ENCODE measurements around the gene IQCK.
"Not testable (repeated sequence)": the region's sequence is repeated elsewhere in the genome, so short reads cannot be mapped to it uniquely, and the experiment has no call there.

The IQCK gene

GRCh38 chr16:19717741-19718623, at the start of gene IQCK, which contains the start of gene KNOP1:
Gene IQCK, plus strand, starts transcription at chr16:19718271. Its CDS starts 36 bp downstream, at chr16:19718307.
Gene KNOP1, minus strand, starts transcription at chr16:19718227. Its CDS starts 3,192 bp downstream, at chr16:19715035.
- DNase-seq (ENCODE audit: low read depth) = peak; percentile 88

DNA sequence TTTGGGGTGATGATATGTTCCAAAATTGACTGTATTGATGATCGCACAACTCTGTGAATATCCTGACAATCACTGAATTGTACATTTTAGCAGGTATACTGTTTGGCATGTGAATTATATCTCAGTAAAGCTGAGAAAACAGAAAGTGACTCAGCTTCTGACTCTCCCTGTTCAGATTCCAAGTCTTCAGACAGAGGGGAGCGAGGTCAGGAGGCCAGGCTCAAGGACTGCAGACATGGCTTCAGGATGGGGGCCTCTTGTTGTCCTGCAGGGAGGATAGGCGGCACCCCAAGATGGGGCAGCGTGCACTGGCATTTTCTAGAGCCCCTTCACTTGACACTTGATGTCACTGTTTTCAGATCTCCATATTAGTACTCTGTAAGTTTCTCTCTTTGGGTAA, 45.7 kb upstream of the IQCK start:
- DNase-seq (ENCODE audit: low read depth) = no peak

DNA sequence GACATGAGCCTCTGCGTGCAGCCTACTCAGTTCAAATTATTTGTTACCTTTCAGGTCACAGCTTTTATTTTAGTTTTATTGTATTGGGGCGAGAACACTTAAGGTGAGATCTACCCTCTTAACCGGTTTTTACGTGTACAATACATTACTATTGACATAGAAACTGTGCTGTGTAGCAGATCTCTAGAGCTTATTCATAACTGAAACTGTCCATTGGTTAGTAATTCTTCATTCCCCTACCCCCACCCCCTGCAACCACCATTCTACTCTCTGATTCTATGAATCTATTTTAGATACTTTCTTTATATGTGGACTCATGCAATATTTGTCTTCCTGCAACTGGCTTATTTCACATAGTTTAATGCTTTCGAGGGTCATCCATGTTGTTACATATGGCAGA, 43.6 kb upstream of the IQCK start:
- no peak for DNase-seq (ENCODE audit: low read depth)

GRCh38 chr16:19677402-19677801, 40.7 kb upstream of the IQCK start:
- DNase-seq (ENCODE audit: low read depth) = no peak

- no peak for DNase-seq (ENCODE audit: low read depth)
These were observed 39.3 kb upstream of the IQCK start for GRCh38 chr16:19678804-19679203.

GRCh38 chr16:19679281-19679680, 38.8 kb upstream of the IQCK start:
- not testable (repeated sequence) for DNase-seq (ENCODE audit: low read depth)

DNA sequence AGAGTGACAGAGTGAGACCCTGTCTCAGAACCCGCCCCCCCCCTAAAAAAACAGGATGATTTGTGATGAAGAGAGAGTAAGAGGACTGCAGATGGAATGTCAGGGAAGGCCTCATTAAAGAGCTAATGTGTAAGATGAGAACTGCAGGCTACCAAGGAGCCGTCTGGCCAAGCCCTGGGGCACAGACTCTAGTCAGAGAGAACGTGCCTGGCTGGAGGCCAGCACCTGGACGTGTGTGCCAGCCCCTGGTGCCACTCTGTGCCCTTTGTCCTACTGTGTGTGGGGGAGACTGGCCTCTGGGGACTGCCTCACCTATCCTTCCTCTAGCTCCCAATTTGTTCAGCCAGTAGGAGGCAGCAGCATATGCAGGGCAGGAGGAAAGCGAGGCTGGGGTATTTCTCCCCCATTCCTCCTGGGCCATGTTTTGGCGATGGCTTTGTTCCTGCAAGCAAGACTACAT, 37.2 kb upstream of the IQCK start:
- no peak for DNase-seq (ENCODE audit: low read depth)

DNA sequence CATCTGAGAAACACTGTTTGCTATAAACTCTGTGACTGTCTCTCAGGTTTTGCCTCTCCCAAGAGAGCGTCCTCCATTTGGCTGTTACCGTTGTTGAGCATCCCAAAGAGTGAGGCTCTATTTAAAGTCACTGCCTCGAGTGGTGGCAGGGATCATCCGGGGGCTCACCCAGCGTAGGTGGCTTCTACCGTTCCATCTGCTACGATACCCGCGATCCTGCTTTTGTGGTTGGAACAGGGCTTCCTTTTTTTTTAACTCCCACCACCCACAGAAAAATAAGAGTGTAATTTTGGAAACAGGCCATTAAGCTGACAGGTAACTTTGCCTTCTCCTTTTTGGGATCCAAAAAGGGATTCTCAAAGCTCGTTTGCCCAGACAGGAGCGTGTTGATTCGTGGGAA, 36.4 kb upstream of the IQCK start:
- DNase-seq (ENCODE audit: low read depth) = no peak

DNA sequence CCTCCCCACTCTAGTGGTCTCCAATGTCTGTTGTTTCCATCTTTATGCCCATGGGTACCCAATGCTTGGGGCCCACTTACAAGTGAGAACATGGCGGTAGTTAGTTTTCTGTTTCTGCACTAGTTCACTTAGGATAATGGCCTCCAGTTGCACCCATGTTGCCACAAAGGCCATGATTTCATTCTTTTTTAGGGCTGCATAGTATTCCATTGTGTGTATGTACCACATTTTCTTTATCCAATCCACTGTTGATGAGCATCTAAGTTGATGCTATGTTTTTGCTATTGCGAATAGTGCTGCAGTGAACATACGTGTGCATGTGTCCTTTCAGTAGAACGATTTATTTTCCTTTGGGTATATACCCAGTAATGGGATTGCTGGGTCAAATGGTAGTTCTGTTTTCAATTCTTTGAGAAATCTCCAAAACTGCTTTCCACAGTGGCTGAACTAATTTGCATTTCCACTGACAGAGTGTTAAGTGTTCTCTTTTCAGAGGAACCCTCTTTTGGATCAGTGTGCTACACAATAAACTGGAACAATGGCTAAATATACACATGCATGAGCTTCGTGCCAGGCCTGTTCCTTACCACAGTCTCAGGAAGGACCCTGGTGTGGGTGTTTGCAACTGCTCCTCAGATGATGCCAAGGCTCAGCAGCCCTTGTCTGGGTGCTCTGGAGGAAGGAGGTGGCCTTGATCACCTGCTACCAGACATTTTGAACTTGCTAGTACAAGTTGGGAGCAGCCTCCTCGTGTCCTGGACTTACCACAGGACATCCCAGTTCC, 34.4 kb upstream of the IQCK start:
- no peak for DNase-seq (ENCODE audit: low read depth)

GRCh38 chr16:19685176-19685575, 32.9 kb upstream of the IQCK start:
- no peak for DNase-seq (ENCODE audit: low read depth)

GRCh38 chr16:19687279-19687678, 30.8 kb upstream of the IQCK start:
- no peak for DNase-seq (ENCODE audit: low read depth)

DNA sequence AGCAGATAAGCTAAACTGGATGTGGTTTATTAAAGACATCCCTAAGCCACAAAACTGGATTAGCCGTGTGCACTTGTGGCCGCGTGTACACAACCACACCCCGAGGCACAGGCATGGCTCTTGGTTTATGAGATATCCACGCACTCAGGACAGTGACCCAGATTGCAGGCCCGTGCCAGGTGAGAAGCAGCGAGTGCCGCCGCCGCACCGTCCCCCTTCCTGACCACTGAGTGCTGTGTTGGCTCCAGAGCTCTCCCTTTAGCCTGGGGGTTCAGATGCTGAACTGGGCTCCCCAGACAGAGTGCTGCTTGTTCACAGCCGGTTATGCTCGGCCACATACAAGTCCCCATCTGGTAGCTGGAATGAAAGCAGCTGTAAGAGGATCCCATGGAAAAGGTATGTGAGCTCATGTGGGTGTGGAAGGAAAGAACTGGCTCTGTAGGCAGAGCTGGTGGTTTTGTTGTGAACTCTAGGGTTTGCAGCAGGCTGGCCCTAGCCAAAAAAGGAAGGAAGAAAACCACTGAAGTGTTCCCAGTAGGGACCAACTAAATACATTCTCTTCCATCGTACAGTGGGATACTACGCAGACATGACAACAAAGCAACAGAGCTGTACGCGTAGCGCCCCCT, 29.6 kb upstream of the IQCK start:
- no peak for DNase-seq (ENCODE audit: low read depth)

DNA sequence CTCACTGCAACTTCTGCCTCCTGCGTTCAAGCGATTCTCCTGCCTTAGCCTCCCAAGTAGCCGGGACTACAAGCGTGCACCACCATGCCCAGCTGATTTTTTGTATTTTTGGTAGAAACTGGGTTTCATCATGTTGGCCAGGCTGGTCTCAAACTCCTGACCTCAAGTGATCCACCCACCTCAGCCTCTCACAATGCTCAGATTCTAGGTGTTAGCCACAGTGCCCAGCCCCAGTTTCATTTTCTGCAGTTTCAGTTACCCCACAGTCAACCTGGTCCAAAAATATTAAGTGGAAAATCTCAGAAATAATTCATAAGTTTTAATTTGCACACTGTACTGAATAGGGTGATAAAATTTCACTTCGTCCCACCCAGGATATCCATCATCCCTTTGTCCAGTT, 28.7 kb upstream of the IQCK start:
- no peak for DNase-seq (ENCODE audit: low read depth)

DNA sequence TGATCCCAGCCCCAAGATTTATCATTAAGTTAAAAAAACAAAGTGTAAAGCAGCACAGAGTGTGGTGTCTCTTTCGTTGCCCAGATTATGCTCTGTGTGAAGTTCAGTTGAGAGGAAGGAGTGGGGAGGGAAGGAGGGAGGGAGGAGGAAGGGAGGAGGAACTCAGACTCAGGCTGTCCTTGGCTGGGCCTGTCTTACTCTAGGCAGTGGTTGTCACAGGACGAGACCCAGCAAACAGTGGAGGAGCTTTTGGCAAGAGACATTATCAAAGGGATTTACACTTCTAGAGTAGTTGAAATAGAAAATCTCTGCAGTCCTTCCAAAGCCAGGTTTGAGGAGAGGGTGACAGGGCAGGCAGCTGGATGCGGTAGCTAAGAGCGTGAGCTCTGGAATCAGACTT, 27.9 kb upstream of the IQCK start:
- no peak for DNase-seq (ENCODE audit: low read depth)

GRCh38 chr16:19691161-19691711, 26.8 kb upstream of the IQCK start:
- DNase-seq (ENCODE audit: low read depth) = no peak

DNA sequence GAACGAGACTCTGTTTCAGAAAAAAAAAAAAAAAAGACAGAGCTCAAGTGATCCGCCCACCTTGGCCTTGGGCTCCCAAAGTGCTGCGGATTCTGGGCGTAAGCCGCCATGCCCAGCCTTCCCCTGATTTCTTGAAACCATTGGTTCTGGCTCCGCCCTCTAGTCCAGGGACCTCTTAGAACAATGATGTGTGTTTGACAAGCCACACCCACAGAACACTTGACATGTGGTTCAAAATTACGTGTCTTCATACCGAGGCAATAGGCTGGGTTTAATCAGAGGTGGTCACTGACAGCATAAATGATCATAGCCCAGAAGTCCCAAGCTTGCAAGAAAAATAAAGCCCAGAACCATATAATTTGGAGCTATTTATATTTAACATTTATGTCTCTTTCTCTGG, 23.1 kb upstream of the IQCK start:
- no peak for DNase-seq (ENCODE audit: low read depth)

DNA sequence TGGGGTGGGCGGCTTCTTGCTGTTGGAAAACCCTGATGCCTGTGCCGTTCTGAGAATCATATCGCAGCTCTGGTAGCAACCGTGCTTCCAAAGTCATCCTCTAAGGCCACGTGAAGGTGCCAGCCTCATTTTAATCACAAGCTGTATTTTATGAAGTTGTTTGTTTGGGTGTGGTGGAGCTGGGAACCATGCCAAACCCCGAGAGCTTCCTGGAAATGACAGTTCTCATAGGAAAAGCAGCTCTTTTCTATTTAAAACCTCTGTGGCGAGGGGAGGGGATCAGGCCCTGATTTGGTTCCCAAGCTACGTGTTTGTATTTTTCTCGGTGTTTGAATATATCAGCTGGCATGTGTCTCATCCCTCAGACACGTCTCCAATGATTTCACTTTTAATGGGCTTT, 21.7 kb upstream of the IQCK start:
- peak; percentile 29 for DNase-seq (ENCODE audit: low read depth)

GRCh38 chr16:19696961-19697360, 21.1 kb upstream of the IQCK start:
- DNase-seq (ENCODE audit: low read depth) = no peak

- DNase-seq (ENCODE audit: low read depth) = no peak
These were observed 20.2 kb upstream of the IQCK start for GRCh38 chr16:19697756-19698318.

- no peak for DNase-seq (ENCODE audit: low read depth)
These were observed 19.3 kb upstream of the IQCK start for GRCh38 chr16:19698480-19699465.

GRCh38 chr16:19699472-19699871, 18.6 kb upstream of the IQCK start:
- DNase-seq (ENCODE audit: low read depth) = no peak
